Caco-2 (cell line): ENCODE results near the gene MARF1. TPM values are rescaled to one million over a fixed set of nuclear protein-coding genes. Genes with fewer than 3 reads are reported as not detected.

ENCODE experiments used
- BruUV-seq: library from RNA; stranded (reverse); fragments of 400-500 nt; replicated peaks from 2 replicates; lab custom pipeline; 2021; lab: Mats Ljungman, UMichigan
- CTCF ChIA-PET: fragments of 300-600 bp; sonication (Branson Sonifier 250); formaldehyde crosslinking; loops from one replicate; lab custom pipeline; 2022; ENCODE audit warnings: antibody characterized with exemption; lab: Charles Lee
- POLR2A ChIA-PET: fragments of 300-600 bp; sonication (Branson Sonifier 250); formaldehyde crosslinking; loops from one replicate; lab custom pipeline; 2022; ENCODE audit warnings: antibody characterized with exemption; lab: Charles Lee
- DNase-seq, 2 experiments: peaks; one replicate each; pipeline versions ENCODE4 v3.0.0 to v3.0.0-alpha.2; 2020 to 2022
- H3K27me3 ChIP-seq: replicated peaks from 2 replicates; pipeline ENCODE4 v1.6.0; 2011; ENCODE audit warnings: low read length; ENCODE audit not compliant: control insufficient read depth, insufficient read depth
- H3K36me3 ChIP-seq: 2 replicates; pipeline ENCODE4 v1.5.1; 2011; ENCODE audit warnings: low read length; ENCODE audit not compliant: control insufficient read depth, insufficient read depth
- H3K4me1 ChIP-seq: fragments of 250-450 bp; sonication (Bioruptor Pico); 2 replicates; pipeline ENCODE4 v1.5.1; 2020; ENCODE audit warnings: mild to moderate bottlenecking
- H3K4me3 ChIP-seq: 2 replicates; pipeline ENCODE4 v1.5.1; 2011; ENCODE audit warnings: low read depth, mild to moderate bottlenecking, control low read depth, low read length
- H3K9me3 ChIP-seq: fragments of 250-450 bp; sonication (Bioruptor Pico); 2 replicates; pipeline ENCODE4 v1.5.1; 2020; ENCODE audit warnings: mild to moderate bottlenecking, moderate library complexity
- H3K27ac Mint-ChIP-seq: one replicate; pipeline ENCODE4 v1.8.0; 2022; ENCODE audit warnings: mixed read lengths; ENCODE audit not compliant: unreplicated experiment
- H3K27me3 Mint-ChIP-seq: one replicate; pipeline ENCODE4 v1.8.0; 2022; ENCODE audit warnings: mixed read lengths; ENCODE audit not compliant: insufficient read depth, unreplicated experiment
- H3K36me3 Mint-ChIP-seq: one replicate; pipeline ENCODE4 v1.8.0; 2022; ENCODE audit warnings: mild to moderate bottlenecking, mixed read lengths; ENCODE audit not compliant: insufficient read depth, unreplicated experiment
- H3K4me1 Mint-ChIP-seq: one replicate; pipeline ENCODE4 v1.8.0; 2022; ENCODE audit warnings: low read depth, mixed read lengths; ENCODE audit not compliant: unreplicated experiment
- H3K4me3 Mint-ChIP-seq: one replicate; pipeline ENCODE4 v1.8.0; 2022; ENCODE audit warnings: mild to moderate bottlenecking, moderate library complexity, mixed read lengths; ENCODE audit not compliant: unreplicated experiment
- H3K9me3 Mint-ChIP-seq: one replicate; pipeline ENCODE4 v1.8.0; 2022; ENCODE audit warnings: mixed read lengths; ENCODE audit not compliant: unreplicated experiment
- CTCF ChIP-seq, 2 experiments: fragments of 200-600 bp in 1 of 2; IDR thresholded peaks; 1 replicate in 1 of 2; 2 replicates in 1 of 2; pipeline versions ENCODE4 v1.5.1 to v1.8.0; 2011 to 2022; ENCODE audit warnings: antibody characterized with exemption in 1 of 2, control low read depth in 1 of 2, inconsistent platforms in 1 of 2, low read depth in 1 of 2, low read length in 1 of 2, mild to moderate bottlenecking in 1 of 2, moderate library complexity in 1 of 2; ENCODE audit not compliant: insufficient read depth in 1 of 2, severe bottlenecking in 1 of 2, unreplicated experiment in 1 of 2
- intact Hi-C: fragments of 100-400 bp; cut with micrococcal nuclease; formaldehyde crosslinking; loops from one replicate; pipeline ENCODE4 v1.10.0; 2022; ENCODE audit not compliant: unreplicated experiment
- total RNA-seq: library from RNA; stranded (reverse); gene quantifications from 2 replicates; pipeline ENCODE4 v1.2.3, GENCODE V29; 2022

Gene MARF1
- total RNA-seq, 1 experiment from 2014 or later = 22.3 TPM

- Histone ChIP-seq H3K4me1 (peaks cover 19% of the 10 kb centered on the region), H3K27me3 (no peaks in the 10 kb centered on the region), H3K9me3 (peaks cover 4% of the 10 kb centered on the region; the same call in 1 of the 2 replicates), H3K4me3 (no peak overlapping the region), H3K36me3 (peaks cover 3% of the 10 kb centered on the region)
- no peak for TF ChIP-seq CTCF (IDR thresholded peaks at IDR 0.05; ENCODE audit: insufficient read depth in 1 of 2, low read depth in 1 of 2, low read length in 1 of 2, severe bottlenecking in 1 of 2, unreplicated experiment in 1 of 2)
- intact Hi-C loops = no loop called here
- no peak overlapping the region for H3K4me3 Mint-ChIP-seq
- ChIA-PET CTCF (no interaction called here), POLR2A (no interaction called here)
- no peaks in the 10 kb centered on the region for H3K27me3 Mint-ChIP-seq
- DNase-seq = no peak
- peaks cover 21% of the 10 kb centered on the region for H3K36me3 Mint-ChIP-seq
- no TSS peak for BruUV-seq
- no peak overlapping the region for H3K27ac Mint-ChIP-seq
- peaks cover 7% of the 10 kb centered on the region for H3K4me1 Mint-ChIP-seq
- no peaks in the 10 kb centered on the region for H3K9me3 Mint-ChIP-seq
These were observed 32.5 kb downstream of the MARF1 start for GRCh38 chr16:15610369-15610871.

DNA sequence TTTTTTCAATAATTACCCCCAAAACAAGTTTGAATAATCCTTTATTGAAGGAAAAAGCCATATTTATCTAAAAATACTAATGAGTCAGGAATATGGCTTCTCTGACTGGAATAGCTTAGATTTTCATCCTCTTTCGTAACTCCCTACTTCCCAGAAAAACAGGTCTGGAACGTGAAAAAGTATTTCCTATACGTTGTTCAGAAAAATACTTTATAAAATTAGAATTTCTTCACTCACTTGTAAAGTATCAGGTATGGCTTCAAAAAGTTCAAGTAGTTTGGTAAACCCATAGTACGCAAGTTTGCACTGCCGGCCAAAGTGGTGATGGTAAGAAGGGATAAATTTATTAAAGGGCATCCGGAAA, 33.7 kb downstream of the MARF1 start:
- Mint-ChIP-seq H3K4me1 (peaks cover 7% of the 10 kb centered on the region), H3K27ac (no peak overlapping the region), H3K27me3 (no peaks in the 10 kb centered on the region), H3K36me3 (peaks cover 17% of the 10 kb centered on the region), H3K9me3 (no peaks in the 10 kb centered on the region), H3K4me3 (no peak overlapping the region)
- no TSS peak for BruUV-seq
- no peaks in the 10 kb centered on the region for H3K27me3 ChIP-seq
- no peak for DNase-seq
- CTCF ChIA-PET = no interaction called here
- no peak for TF ChIP-seq CTCF (IDR thresholded peaks at IDR 0.05; ENCODE audit: insufficient read depth in 1 of 2, low read depth in 1 of 2, low read length in 1 of 2, severe bottlenecking in 1 of 2, unreplicated experiment in 1 of 2)
- peaks cover 1% of the 10 kb centered on the region; the same call in 1 of the 2 replicates for H3K36me3 ChIP-seq
- H3K4me1 ChIP-seq = peaks cover 12% of the 10 kb centered on the region; the same call in 1 of the 2 replicates
- no peak overlapping the region for H3K4me3 ChIP-seq
- intact Hi-C loops = no loop called here
- POLR2A ChIA-PET = interaction anchor here (1.3 kb wide), 1 partner anchor 34 kb away, joined by 4 read pairs; the partner anchor contains the start of gene MARF1
- no peaks in the 10 kb centered on the region for H3K9me3 ChIP-seq

GRCh38 chr16:15608398-15609285, 34.3 kb downstream of the MARF1 start:
- POLR2A ChIA-PET = interaction anchor here (1.3 kb wide), 1 partner anchor 34 kb away, joined by 4 read pairs; the partner anchor contains the start of gene MARF1
- no peaks in the 10 kb centered on the region for H3K9me3 ChIP-seq
- H3K36me3 ChIP-seq = peaks cover 1% of the 10 kb centered on the region; the same call in 1 of the 2 replicates
- peaks cover 22% of the 10 kb centered on the region for H3K36me3 Mint-ChIP-seq
- H3K4me3 ChIP-seq = no peak overlapping the region
- H3K4me1 ChIP-seq = peaks cover 8% of the 10 kb centered on the region; the same call in 1 of the 2 replicates
- no peak overlapping the region for H3K27ac Mint-ChIP-seq
- intact Hi-C loops = no loop called here
- TF ChIP-seq CTCF (IDR thresholded peaks at IDR 0.05; ENCODE audit: insufficient read depth in 1 of 2, low read depth in 1 of 2, low read length in 1 of 2, severe bottlenecking in 1 of 2, unreplicated experiment in 1 of 2) = no peak
- CTCF ChIA-PET = no interaction called here
- no peak for DNase-seq
- no peaks in the 10 kb centered on the region for H3K9me3 Mint-ChIP-seq
- BruUV-seq = no TSS peak
- no peak overlapping the region for H3K4me3 Mint-ChIP-seq
- H3K27me3 Mint-ChIP-seq = no peaks in the 10 kb centered on the region
- H3K27me3 ChIP-seq = no peaks in the 10 kb centered on the region
- peaks cover 3% of the 10 kb centered on the region for H3K4me1 Mint-ChIP-seq
